NCI-H2107 (cell line): Measurements from ENCODE around the gene TDRKH.
"Not testable (repeated sequence)": the region's sequence is repeated elsewhere in the genome, so short reads cannot be mapped to it uniquely, and the experiment has no call there.

Source experiments
- DNase-seq: peaks from one replicate; lab custom pipeline; 2025; lab: John Stamatoyannopoulos, UW

Gene TDRKH

GRCh38 chr1:151762941-151763921 lies 27.1 kb downstream of the TDRKH start, which contains the start of gene MRPL9:
Gene MRPL9 (minus strand): TSS chr1:151763496. CDS start chr1:151763479, 17 bp downstream.
- DNase-seq: peak; percentile 63

GRCh38 chr1:151760597-151761385 lies 29.5 kb downstream of the TDRKH start:
- DNase-seq: no peak

- DNase-seq: no peak
Observed at GRCh38 chr1:151759241-151759640, 31.1 kb downstream of the TDRKH start.

- no peak for DNase-seq
Observed at GRCh38 chr1:151756291-151756690, 34.0 kb downstream of the TDRKH start.

- DNase-seq: no peak
Observed at GRCh38 chr1:151741516-151741915, 48.8 kb downstream of the TDRKH start.

GRCh38 chr1:151739590-151740355 lies 50.5 kb downstream of the TDRKH start:
- no peak for DNase-seq

- no peak for DNase-seq
Observed at GRCh38 chr1:151737479-151737878, 52.8 kb downstream of the TDRKH start.

GRCh38 chr1:151737026-151737425 lies 53.3 kb downstream of the TDRKH start:
- no peak for DNase-seq

GRCh38 chr1:151733995-151734394 lies 56.3 kb downstream of the TDRKH start:
- not testable (repeated sequence) for DNase-seq

GRCh38 chr1:151733126-151733525 lies 57.2 kb downstream of the TDRKH start:
- DNase-seq: no peak

GRCh38 chr1:151729966-151730291 lies 60.4 kb downstream of the TDRKH start:
- no peak for DNase-seq

- DNase-seq: no peak
Observed at GRCh38 chr1:151729157-151729965, 60.9 kb downstream of the TDRKH start.

GRCh38 chr1:151728151-151729054 lies 61.9 kb downstream of the TDRKH start:
- no peak for DNase-seq

- no peak for DNase-seq
Observed at GRCh38 chr1:151723726-151724370, 66.5 kb downstream of the TDRKH start.
